Lung (tissue), 12 donors: ENCODE measurements around the gene PCNT. TPM values are rescaled to one million over a fixed set of nuclear protein-coding genes. Genes with fewer than 3 reads are reported as not detected.

Source experiments
- ATAC-seq: fragments of 200-7000 bp; cut with Tn5 transposase; one replicate; pipeline ENCODE4 v1.9.1; 2020; ENCODE audit warnings: moderate number of reproducible peaks; ENCODE audit not compliant: insufficient read depth, low FRiP score
- DNase-seq, 3 donors: peaks; one replicate each; pipeline ENCODE4 v3.0.0-alpha.2; 2013 to 2017
- H3K27ac ChIP-seq, 2 donors: one replicate each; pipeline ENCODE4 v1.5.1; 2013; ENCODE audit warnings: mild to moderate bottlenecking in 2 of 2, moderate library complexity in 2 of 2, control low read depth in 1 of 2, inconsistent platforms in 1 of 2, low read depth in 1 of 2, low read length in 1 of 2
- H3K27me3 ChIP-seq, 3 donors: one replicate each; pipeline ENCODE4 v1.5.1; 2013; ENCODE audit warnings: low read length in 2 of 3; ENCODE audit not compliant: control insufficient read depth in 3 of 3, insufficient read depth in 3 of 3
- H3K36me3 ChIP-seq, 4 donors: one replicate each; pipeline ENCODE4 v1.5.1; 2013; ENCODE audit warnings: low read length in 4 of 4, mild to moderate bottlenecking in 1 of 4, moderate library complexity in 1 of 4; ENCODE audit not compliant: control insufficient read depth in 4 of 4, insufficient read depth in 4 of 4
- H3K4me1 ChIP-seq, 5 donors: one replicate each; pipeline ENCODE4 v1.5.1; 2013; ENCODE audit warnings: low read length in 5 of 5, mild to moderate bottlenecking in 2 of 5, moderate library complexity in 1 of 5; ENCODE audit not compliant: control insufficient read depth in 5 of 5, insufficient read depth in 5 of 5
- H3K4me3 ChIP-seq: one replicate; pipeline ENCODE4 v1.5.1; 2013; ENCODE audit warnings: mild to moderate bottlenecking, control low read depth, moderate library complexity
- H3K9ac ChIP-seq, 2 donors: one replicate each; pipeline ENCODE4 v1.5.1; 2013; ENCODE audit warnings: low read length in 2 of 2, control low read depth in 1 of 2; ENCODE audit not compliant: insufficient read depth in 1 of 2
- H3K9me3 ChIP-seq, 4 donors: one replicate each; pipeline ENCODE4 v1.5.1; 2013; ENCODE audit warnings: low read length in 3 of 4, mild to moderate bottlenecking in 1 of 4, moderate library complexity in 1 of 4; ENCODE audit not compliant: control insufficient read depth in 4 of 4, insufficient read depth in 3 of 4
- CTCF ChIP-seq: IDR thresholded peaks from 2 replicates; pipeline ENCODE4 v1.5.1; 2012; ENCODE audit warnings: mild to moderate bottlenecking; ENCODE audit errors: control extremely low read depth, extremely low read depth
- WGBS, 2 donors: extraction: QIAGEN DNeasy Blood & Tissue Kit; methylation state at CpG; one replicate each; pipeline ENCODE4 v1.1.7; 2013; 5-methylcytosine and 5-hydroxymethylcytosine counted together
- polyA plus RNA-seq, 2 donors: library from polyadenylated mRNA; stranded (reverse); fragments of 200-250 nt; gene quantifications; one replicate each; pipeline ENCODE4 v1.2.1, GENCODE V29; 2013
- total RNA-seq, 2 donors: library from RNA; depleted of rRNA in 1 of 2; stranded (reverse); fragments of >200 nt in 1 of 2; gene quantifications; one replicate each; pipeline ENCODE4 v1.2.1, GENCODE V29; 2014 to 2021
- donor health status: control.
- donor health status: control.
- donor health status: Bipolar disorder and iron deficiency.
- donor health status: healthy.
- donor health status: DM: yes; HTN: yes; CAD: no.

PCNT gene
- total and polyA plus RNA-seq, 4 donors = 9.8 to 37.2 (median 18.5) TPM

GRCh38 chr21:46411236-46411635, 87.3 kb downstream of the PCNT start:
- DNase-seq = no peak

GRCh38 chr21:46411691-46412090, 87.7 kb downstream of the PCNT start:
- H3K4me1 ChIP-seq = no peaks in the 10 kb centered on the region
- ATAC-seq = no peak
- H3K27me3 ChIP-seq = no peaks in the 10 kb centered on the region
- WGBS, 2 donors = 92 to 97% methylated on average over 31 of the region's 31 CpGs
- no peak overlapping the region for H3K9ac ChIP-seq
- peaks cover 7 to 31% (median 13%) of the 10 kb centered on the region in 4 donors for H3K36me3 ChIP-seq
- TF ChIP-seq CTCF = no peak
- peaks cover 0 to 2% (median 0%) of the 10 kb centered on the region in 4 donors for H3K9me3 ChIP-seq
- no peak for DNase-seq
- no peak overlapping the region for H3K4me3 ChIP-seq
- H3K27ac ChIP-seq = no peak overlapping the region

More at GRCh38 chr21:46411236-46411635, 87.3 kb downstream of the PCNT start:
- ATAC-seq = no peak
- WGBS, 2 donors = 96 to 97% methylated on average over 17 of the region's 17 CpGs
- Histone ChIP-seq H3K36me3 (peaks cover 7 to 27% (median 13%) of the 10 kb centered on the region in 4 donors), H3K9ac (no peak overlapping the region), H3K27ac (no peak overlapping the region), H3K4me3 (no peak overlapping the region), H3K4me1 (no peaks in the 10 kb centered on the region), H3K9me3 (peaks cover 0 to 2% (median 0%) of the 10 kb centered on the region in 4 donors), H3K27me3 (no peaks in the 10 kb centered on the region)
- TF ChIP-seq CTCF = no peak

GRCh38 chr21:46412521-46413364, 88.8 kb downstream of the PCNT start:
- H3K9ac ChIP-seq = no peak overlapping the region
- no peaks in the 10 kb centered on the region for H3K4me1 ChIP-seq
- 91 to 92% methylated on average over 27 to 39 of the region's 39 CpGs for WGBS, 2 donors
- no peak for DNase-seq
- no peak for TF ChIP-seq CTCF
- peaks cover 0 to 2% (median 0%) of the 10 kb centered on the region in 4 donors for H3K9me3 ChIP-seq
- H3K4me3 ChIP-seq = no peak overlapping the region
- H3K36me3 ChIP-seq = peaks cover 7 to 33% (median 16%) of the 10 kb centered on the region in 4 donors
- H3K27me3 ChIP-seq = no peaks in the 10 kb centered on the region
- ATAC-seq = no peak
- H3K27ac ChIP-seq = no peak overlapping the region
